GM19043 (cell line): ENCODE measurements around the gene DNA2.

Source experiments
- ATAC-seq: cut with Tn5 transposase; IDR thresholded peaks from one replicate; pipeline ENCODE4 v1.9.1; 2021; ENCODE audit warnings: low read depth; ENCODE audit not compliant: unreplicated experiment

The DNA2 gene

DNA sequence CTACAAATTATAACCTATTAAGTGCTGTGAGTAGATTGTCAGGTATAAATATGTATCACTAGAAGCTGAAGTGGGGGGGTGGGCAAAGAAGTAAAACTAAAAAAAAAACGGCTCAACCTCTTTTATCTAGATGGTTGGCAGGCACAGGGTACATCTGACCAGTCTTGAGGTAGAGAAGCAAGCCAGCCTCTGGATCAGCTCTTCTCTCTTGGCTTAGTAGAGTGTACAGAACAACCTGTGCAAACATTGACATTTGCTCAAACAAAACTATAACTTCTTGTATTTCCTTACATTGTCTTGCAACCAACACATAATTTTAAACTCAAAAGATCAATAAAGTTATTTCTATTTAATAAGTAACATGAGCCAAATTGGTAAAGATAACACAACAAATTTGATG, 25.6 kb downstream of the DNA2 start:
- ATAC-seq = no peak

DNA sequence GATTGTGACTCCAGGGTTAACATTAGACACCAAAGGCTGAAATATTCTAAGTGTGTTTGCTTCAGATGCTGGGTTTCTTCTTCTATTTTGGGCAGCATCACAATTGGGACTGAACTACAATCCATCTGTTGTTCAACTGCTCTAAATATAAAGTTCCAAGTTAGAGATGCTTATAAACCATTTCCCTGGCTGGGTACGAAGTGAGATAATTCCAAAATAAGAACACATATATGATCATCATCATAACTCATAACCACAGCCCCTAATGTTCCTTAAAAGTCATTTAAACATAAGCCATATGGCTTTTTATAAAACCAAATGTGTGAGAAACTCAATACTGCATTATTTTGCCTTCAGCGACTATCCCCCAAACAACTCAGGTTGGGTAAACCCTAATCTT, 28.8 kb downstream of the DNA2 start:
- no peak for ATAC-seq

- no peak for ATAC-seq
Measured at GRCh38 chr10:68440898-68441297, 30.9 kb downstream of the DNA2 start.

DNA sequence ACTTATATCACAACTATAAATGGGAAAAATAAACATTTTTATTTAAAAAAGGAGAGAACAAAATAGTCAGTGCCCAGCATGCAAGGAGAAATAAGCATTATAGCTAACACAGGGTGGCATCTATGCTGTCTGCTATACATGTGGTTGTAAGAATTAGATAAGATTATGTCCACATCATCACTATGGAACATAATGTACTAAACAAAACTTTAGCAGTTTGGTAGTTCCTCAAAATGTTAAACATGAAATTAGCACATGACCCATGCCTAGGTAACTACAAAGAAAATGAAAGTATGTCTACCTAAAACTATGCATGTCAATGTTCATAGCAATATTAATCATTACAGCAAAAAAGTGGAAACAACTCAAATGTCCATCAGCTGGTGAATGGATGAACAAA, 36.0 kb downstream of the DNA2 start:
- no peak for ATAC-seq

- ATAC-seq = no peak
Measured at GRCh38 chr10:68434657-68435056, 37.1 kb downstream of the DNA2 start.

DNA sequence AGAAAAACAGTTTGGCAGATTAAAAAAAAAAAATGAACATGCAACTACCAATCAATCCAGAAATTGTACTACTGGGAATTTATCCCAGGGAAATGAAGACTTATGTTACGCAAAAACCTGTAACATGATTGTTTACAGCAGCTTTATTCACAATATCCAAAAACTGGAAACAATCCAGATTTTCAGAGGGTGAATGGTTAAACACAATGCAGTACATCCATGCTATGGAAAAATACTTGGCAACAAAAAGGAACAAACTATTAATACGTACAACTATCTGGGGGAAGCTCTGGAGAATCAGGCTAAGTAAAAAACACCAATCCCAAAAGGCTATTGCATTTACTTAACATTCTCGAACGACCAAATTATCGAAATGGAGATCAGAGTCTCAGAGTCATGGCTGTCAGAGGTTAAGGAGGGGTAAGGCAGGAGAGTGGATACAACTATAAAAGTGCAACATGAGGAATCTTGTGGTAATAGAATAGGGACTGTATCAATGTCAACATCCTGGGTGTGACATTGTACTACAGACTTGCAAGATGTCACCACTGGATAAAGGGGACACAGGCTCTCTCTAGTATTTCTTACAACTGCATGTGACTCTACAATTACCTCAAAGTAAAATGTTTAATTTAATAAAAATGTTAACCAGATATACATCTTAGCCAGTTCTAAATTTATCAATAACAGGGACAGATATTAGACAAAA, 43.2 kb downstream of the DNA2 start:
- ATAC-seq = no peak

GRCh38 chr10:68424454-68425014, 47.2 kb downstream of the DNA2 start:
- ATAC-seq = no peak

GRCh38 chr10:68423522-68423921, 48.3 kb downstream of the DNA2 start:
- no peak for ATAC-seq

DNA sequence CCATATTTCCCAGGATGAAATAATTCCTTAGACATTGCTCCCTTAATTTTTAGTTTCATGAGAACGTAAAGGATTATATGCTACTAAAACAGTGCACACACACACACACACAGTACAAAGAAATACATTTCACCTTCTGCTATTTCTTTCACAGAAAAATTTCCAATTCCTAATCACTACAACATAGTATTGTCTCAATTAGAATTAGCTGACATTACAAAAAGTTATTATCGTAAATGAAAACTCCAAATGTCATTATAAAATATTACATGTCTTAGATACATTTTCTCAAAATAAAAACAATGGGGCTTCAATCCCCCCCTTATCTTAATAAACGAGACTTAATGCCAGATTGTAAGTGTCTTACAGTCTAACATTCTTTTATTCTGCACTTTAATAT, 52.4 kb downstream of the DNA2 start:
- no peak for ATAC-seq

GRCh38 chr10:68408898-68409518, 62.8 kb downstream of the DNA2 start:
- ATAC-seq = no peak

GRCh38 chr10:68406815-68407548, 64.8 kb downstream of the DNA2 start, which contains the start of gene RUFY2:
TSS of gene RUFY2 (minus strand) at chr10:68407277. CDS start at chr10:68407189, 88 bp downstream.
- ATAC-seq = peak; percentile 96

- peak; percentile 36 for ATAC-seq
Measured at GRCh38 chr10:68406111-68406814, 65.5 kb downstream of the DNA2 start.

- ATAC-seq = no peak
Measured at GRCh38 chr10:68403701-68404100, 68.1 kb downstream of the DNA2 start.

- no peak for ATAC-seq
Measured at GRCh38 chr10:68402276-68402675, 69.5 kb downstream of the DNA2 start.

DNA sequence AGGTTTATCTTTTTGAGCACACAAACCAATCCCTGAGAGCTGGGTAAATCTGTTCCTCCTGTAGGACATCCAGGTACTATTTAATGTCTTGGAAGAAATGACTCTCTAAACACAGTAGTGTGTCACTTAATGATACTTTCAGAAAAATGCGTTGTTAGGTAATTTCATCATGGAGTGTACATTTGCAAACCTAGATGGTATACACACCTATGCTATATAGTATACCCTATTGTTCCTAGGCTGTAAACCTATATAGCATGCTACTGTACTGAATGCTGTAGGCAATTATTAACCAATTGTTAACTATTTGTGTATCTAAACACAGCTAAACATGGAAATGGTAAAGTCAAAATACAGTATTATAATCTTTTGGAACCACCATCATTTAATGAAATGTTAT, 74.8 kb downstream of the DNA2 start:
- no peak for ATAC-seq

DNA sequence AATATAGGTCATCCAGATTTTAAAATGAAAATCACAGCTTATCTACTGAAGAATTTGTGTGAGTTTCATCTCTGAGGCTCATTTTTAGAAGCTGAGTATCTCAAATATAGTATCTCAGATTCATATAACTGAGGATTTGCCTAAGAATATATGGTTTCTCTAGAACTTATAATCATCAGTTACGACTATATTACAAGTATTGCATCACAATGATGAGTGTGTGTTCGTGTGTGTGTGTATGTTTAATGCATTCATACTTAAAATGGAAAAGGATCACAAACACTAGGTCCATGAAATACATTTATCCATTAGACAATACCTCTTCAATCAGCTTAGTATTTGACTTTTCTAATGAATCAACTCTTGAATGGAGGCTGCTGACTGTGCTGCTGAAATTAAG, 86.0 kb downstream of the DNA2 start:
- ATAC-seq = no peak

DNA sequence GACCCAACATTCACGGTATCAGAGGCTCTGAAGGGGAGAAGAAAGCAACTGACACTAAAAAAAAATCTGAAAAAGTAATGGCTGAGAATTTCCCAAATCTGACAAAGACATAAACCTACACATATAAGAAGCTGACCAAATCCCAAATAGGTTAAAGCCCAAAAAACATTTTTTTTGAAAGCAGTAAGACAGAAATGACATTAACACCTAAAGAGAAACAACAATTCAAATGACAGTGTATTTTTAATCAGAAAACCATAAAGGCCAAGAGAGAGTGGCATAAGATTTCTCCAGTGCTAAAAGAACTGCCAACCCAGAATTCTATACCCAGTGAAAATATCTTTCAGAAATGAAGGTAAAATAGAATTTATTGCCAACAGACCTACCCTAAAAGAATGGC, 100.2 kb downstream of the DNA2 start:
- no peak for ATAC-seq

DNA sequence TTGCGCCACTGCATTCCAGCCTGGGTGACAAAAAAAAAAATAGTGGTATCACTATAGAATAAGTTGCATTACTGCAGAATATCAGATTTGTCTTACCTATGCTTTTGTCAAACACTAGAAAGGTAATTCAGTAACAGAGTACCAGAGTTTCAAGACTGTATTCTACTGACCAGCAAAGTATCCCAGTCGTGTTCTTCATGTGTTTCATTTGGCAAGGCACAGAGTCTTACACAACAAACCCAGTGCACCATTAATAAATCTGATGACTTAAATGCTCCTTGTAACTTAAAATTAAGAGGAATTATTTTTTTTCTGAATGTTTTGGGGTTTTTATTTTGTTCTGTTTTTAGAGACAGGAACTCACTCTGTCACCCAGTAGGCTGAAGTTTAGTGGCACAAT, 104.7 kb downstream of the DNA2 start:
- ATAC-seq = no peak

DNA sequence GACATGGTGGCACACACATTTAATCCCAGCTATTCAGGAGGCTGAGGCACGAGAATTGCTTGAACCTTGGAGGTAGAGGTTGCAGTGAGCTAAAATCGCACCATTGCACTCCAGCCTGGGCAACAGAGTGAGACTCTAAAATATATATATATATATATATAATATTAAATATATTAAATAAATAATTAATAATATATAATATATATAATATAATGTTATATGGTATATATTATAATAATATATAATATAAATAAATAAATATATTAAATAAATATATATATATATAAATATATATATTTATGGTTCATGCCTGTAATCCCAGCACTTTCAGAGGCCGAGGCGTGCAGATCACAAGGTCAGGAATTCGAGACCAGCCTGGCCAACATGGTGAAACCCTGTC, 105.2 kb downstream of the DNA2 start:
- ATAC-seq = no peak

- no peak for ATAC-seq
Measured at GRCh38 chr10:68365611-68366010, 106.2 kb downstream of the DNA2 start.
